NCI-H1092 (cell line): ENCODE measurements around the gene OR2T6.
"Not testable (repeated sequence)": the region's sequence is repeated elsewhere in the genome, so short reads cannot be mapped to it uniquely, and the experiment has no call there.

Source experiments
- DNase-seq: peaks from one replicate; lab custom pipeline; 2025; lab: John Stamatoyannopoulos, UW

Gene OR2T6, protein sequence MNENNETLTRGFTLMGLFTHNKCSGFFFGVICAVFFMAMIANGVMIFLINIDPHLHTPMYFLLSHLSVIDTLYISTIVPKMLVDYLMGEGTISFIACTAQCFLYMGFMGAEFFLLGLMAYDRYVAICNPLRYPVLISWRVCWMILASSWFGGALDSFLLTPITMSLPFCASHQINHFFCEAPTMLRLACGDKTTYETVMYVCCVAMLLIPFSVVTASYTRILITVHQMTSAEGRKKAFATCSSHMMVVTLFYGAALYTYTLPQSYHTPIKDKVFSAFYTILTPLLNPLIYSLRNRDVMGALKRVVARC

DNA sequence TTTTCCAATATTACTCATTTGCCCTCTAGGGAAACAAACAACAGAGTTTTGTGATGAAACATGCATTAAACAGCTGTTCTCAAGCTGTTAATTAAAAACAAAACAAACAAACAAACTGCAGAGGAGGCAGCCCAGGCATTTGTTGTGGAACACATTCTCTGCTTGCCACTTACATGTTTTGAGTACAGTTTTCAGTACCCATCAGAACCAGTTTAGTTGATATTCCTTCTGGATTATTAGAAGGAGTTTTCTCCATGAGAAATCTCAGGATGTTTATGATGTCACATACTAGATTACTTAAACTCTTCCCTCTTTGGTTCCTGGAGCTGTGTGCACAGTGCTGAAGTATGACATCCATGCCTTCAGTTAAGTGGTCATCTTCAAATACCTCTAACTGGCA is at the start of gene OR2T6:
Gene OR2T6 (plus strand): TSS at position 301 of the 400 bp plus-strand sequence. CDS start 11,863 bp downstream, outside the sequence.
- no peak for DNase-seq

DNA sequence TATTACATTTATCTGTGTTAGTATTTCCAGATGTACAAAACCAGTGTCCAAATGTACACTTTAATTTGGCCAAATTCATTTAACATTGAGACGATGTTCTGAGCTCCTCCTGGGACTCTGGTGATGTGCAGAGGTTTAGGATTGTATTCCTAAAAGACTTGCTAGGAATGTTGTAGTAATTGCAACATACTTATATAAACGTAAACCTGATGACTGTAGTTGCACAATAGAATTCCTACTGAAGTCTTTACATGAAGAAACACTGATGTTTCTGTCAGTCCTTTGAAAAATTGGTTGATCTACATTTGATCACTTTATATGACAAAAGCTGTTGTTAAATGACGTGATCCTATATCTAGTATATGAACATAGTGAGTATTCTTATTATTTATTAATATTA is 32.1 kb upstream of the OR2T6 start:
- no peak for DNase-seq

DNA sequence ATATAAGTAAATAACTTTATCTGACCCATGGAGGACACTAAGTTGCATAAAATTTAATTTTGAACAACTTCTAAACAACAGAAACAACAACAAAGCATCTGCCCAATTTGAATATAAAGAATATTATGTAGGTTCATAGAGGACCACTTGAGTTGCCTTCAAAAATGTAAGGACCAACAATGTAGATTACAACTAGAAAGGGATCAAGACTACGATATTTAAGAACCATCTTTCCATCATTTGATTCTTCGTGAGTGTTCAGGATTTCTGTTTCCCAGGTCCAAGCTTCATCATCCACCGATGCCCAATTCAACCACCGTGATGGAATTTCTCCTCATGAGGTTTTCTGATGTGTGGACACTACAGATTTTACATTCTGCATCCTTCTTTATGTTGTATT is 27.1 kb upstream of the OR2T6 start, which contains the start of gene OR14C36:
Gene OR14C36 (plus strand): TSS at position 301 of the 400 bp plus-strand sequence. CDS start 0 bp downstream, at position 301.
- no peak for DNase-seq

DNA sequence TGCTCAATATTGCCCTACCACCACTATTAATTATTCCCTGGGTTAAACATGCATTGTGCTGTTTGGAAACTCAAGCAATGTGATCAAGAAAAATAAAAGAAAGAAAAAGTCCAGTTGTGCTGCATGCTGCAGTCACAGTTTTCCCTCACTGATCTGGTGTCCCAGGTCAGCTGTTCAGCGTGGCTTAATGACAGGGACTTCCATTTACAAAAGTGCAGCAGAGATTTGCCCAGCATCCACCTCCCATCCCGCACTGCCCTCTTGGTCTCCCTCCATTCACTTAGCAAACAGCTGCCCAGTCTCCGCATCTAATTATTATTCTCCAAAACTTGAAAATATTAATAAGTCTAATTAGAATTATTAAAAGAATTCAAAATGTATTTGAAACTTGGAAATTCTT is 16.1 kb upstream of the OR2T6 start:
- no peak for DNase-seq

DNA sequence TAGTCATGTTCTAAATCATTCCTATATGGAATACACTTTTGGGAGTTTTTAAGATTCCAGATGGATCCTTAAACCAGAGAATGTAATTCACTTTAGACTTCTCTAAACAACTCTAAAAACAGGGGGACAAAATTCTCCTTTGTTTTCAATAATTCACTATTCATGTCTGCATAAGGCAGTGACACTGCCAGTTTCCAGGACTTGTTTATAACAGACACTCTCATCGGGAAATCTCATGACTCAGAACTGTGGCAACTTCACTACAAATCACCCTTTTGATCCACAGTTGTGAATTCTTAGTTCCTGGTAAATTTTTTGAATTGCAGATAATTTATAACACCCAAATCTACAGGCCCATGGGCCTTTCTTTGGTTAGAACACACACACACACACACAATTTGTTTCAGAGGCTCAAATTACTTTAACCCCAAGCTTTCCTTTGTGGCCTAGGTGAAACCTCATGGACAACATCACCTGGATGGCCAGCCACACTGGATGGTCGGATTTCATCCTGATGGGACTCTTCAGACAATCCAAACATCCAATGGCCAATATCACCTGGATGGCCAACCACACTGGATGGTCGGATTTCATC is 14.3 kb upstream of the OR2T6 start, which contains the start of gene OR2T4:
Gene OR2T4 (plus strand): TSS at position 545 of the 595 bp plus-strand sequence. CDS start 0 bp downstream, at position 545.
- DNase-seq: no peak

DNA sequence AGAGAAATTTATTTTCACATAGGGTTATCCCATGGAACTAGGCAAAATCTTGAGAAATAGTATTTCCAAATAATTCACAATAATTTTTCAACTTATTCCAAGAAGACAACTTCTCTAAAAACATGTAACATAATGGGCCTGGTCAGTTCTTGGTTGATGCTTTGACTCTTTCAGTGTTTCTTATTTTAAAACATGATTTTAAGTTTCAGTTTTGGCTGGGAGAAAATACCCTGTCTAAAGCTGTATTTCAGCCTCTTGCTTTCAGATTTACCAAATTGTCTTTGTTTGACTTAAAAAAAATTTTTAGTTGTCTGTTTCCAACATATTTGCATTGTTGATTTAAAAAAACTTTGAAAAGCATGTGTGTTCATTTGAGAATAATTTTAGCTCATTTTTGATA is 8.9 kb upstream of the OR2T6 start:
- no peak for DNase-seq

DNA sequence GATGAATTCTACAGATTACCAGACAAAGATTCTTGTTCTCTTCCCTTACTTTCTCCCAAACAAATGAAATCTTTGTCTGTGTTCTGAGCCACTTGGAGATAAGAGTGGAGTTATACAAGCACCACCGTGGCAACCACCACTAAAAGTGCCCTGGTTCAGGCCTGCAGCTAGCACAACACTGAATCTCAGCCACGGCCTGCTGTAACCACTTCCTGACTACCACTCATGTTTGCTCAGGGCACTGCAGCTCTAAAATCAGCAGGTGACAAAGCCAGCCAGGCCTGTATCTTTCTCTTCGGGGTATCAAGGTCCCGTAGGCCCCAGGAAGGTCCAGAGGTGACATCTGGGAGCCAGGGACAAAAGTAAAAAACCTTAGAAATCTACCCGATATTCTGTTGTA is 3.2 kb upstream of the OR2T6 start:
- no peak for DNase-seq

DNA sequence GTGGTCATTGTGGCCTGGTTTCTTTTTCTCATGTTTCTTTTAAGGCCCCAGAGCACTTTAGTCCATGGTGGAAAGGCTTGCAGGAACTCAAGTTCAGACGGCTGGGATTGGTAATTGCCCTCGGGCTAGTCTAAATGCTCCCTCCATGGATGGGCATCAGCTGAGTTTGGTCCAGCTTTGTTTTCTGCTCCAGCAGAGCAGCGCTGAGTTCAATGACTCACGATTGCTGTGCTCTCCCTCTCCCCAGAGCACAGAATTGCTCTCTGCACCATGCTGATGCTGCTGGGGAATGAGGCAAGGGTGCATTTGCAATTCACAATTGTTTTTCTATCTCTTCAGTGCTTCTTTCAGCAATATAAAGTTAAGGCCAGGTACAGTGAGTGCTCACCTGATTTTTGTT is 1.8 kb upstream of the OR2T6 start:
- DNase-seq: no peak

DNA sequence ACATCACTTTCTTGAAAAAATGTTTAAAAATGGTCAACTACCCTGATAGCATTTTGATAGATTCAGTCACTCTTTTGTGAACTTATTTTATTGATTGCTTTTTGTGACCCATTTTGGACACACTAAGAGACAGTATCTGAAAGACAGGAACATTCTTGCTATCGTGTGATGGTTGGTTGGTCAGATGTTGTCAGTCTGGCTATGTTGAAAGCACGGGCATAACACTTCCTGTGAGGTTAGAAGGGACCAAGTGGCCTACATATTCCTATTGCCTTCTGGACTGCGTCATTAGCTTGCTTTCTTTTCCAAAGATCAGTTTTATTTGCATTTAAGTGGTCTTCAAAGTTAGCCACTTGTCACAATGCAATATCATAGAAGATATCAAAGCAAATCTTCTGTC is 1.4 kb downstream of the OR2T6 start:
- DNase-seq: no peak

DNA sequence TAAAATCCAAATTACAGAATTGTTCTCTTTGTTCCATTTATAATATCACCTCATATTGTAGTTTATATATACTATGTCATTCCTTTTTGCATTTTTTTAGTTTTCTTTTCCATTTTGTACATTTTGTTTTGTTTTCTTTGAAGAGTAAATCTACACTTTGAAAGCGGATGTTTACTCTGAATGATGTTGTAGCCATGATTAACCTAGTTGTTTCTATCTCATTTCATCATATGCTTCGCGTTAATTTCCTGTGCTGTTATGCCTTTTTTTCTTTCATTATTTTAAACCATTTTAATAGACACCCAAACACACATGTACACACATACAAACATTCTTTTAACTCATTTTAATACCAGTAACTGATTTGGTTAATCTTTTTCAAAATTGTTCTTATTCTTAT is 5.3 kb downstream of the OR2T6 start:
- DNase-seq: no peak

DNA sequence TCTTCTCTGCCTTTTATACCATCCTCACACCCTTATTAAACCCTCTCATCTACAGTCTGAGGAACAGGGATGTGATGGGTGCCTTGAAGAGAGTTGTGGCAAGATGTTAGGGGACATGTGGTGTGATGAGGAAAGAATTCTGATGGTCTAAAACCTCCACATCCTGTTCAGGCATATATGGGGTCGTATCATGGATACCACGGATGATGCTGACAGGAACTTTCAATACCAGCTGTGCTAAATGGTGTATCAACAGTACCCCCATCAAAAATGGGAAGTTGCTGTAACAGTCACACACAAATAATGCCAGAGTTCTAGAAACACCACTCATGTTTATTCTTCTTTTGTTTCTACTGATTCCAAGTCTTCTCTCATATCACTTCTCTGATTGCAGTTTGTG is 12.9 kb downstream of the OR2T6 start:
- DNase-seq: no peak

DNA sequence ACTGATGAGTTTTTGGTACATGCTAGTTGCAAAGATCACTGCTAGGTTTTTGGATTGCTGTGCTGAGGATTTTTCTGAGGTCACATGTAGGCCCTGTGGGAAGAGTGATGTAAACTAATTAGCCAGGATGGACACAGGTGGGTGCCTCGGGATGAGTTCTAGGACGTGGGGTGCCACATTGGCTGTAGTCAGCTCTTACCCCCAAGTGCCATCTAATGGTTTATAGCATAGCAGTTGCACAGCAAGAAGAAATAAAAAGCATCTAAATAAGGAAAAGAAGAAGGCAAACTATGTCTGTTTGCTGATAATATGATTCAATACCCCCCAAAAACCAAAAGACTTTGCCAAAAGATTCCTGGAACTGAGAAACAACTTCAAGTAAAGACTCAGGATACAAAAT is 17.5 kb downstream of the OR2T6 start:
- no peak for DNase-seq

DNA sequence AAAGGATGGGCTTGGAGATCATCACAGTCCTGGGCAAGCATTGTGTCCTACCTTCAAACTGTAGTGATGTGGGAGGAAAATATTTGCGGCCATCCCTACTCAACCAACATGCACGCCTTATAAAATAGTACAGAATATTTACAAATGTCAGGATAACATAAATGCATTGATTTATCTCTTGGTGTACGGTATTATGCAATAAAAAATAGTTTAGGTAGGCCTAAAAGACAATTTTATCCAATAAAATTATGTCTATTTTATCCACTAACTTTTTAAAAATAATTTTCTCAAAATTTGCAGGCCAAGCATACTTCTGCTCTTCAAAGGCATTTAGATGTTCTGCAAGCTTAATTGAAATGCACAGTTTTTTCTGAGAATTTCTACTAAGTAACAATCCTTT is 27.2 kb downstream of the OR2T6 start, which contains the start of gene OR2T1:
Gene OR2T1 (plus strand): TSS at position 301 of the 400 bp plus-strand sequence. CDS start 3,100 bp downstream, outside the sequence.
- no peak for DNase-seq

DNA sequence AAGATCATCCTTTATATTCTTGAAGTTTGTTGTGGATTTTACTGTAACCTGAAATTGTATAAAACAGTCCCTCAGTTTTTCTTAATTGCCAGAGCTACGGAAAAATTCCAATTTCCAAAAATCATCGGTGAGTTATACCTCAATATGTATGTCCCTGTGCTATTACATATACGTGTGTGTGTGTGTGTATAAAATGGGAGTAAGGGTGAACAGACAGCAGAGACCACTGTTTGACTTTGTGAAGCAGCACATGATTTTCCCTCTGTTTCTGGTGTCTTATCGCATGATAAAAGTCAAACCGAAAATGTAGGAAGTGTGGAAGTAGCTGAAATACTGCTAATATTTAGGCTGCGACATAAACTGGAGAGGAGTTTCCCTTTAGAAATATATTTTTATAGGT is 28.5 kb downstream of the OR2T6 start:
- DNase-seq: no peak

DNA sequence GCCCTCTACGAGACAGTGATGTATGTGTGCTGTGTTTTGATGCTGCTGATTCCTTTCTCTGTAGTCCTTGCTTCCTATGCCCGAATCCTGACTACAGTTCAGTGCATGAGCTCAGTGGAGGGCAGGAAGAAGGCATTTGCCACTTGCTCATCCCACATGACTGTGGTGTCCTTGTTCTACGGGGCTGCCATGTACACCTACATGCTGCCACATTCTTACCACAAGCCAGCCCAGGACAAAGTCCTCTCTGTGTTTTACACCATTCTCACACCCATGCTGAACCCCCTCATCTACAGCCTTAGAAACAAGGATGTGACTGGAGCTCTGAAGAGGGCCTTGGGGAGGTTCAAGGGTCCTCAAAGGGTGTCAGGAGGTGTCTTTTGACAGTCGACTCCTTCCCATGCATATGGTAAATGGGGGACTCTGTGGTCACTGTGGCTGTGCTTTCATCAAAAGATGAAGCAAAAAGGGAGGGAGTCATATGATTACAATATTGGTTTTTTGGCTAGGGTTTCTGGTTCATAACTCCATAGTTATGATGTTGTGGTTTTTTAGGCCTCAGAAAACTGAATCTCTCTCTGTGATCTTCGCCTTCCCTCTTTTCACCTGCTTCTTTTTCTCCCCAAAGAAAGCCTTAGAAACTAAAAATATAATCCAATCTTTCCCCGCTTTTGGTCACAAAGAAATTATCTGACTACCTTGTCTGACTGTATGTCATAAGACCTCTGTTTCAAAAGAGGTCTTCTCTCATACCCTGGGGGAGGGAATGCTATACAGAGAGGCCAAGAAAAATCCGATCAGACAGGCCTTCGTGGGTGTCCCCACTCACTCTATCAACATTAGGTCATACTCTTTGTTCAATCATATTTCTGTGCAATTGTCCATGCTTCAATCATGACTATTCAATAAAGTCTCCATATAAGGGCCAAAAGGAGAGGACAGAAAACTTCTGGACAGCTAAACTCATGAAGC is 31.5 kb downstream of the OR2T6 start:
- no peak for DNase-seq

DNA sequence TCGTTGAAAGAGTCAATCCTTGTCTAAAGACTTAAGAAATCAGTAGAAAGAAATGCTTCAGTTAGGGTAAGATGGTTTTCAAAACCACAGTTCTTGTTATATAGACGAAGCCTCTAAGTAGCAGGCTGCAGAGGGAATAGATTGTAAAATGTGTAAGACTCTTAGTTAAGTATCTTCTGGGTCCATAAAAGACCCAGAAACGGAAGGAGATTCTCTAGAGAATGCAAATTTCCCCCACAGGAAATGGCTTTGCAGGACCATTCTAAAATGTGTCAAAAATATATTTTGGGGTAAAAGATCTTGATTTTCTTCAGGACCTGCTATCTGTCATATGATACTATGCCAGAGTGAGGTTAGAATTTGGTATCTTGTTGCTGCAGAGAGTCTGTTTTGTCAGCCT is 40.7 kb downstream of the OR2T6 start:
- DNase-seq: no peak

DNA sequence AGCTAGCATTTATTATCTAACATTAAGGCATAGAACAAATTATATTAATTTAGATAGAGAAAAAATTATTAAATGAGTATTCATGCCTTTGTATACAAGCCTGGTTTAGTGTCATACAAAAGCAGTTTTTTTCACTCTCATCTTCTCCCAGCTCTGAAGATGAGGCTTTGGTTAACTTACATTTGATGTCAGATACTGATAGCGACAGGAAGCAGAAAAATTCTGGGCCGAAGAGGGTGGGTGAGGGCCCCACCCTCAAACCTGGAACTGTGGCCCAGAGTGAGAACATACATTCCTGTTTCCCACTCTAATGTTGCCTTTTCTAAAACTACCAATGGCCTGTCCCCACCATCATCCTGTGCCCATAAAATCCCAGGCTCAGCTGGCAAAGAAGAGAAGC is 42.3 kb downstream of the OR2T6 start:
- no peak for DNase-seq

DNA sequence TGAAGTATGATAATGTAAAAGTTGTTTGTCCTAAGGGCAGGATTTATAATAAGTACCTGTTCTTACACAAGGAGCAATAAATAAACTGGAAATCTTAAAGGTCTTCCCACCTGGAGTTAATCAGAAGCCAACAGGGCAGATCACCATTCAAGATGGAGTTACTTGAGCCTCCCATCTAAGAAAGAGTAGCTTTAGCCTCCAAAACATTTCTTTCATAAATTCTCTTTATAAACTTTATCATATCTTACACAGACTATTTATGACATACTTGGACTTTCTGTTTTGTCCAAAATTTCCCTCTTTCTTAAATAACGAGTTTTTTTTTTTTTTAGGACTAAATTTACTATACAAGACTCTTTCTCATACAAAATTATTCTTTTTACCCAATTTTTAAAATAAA is 45.8 kb downstream of the OR2T6 start:
- no peak for DNase-seq

DNA sequence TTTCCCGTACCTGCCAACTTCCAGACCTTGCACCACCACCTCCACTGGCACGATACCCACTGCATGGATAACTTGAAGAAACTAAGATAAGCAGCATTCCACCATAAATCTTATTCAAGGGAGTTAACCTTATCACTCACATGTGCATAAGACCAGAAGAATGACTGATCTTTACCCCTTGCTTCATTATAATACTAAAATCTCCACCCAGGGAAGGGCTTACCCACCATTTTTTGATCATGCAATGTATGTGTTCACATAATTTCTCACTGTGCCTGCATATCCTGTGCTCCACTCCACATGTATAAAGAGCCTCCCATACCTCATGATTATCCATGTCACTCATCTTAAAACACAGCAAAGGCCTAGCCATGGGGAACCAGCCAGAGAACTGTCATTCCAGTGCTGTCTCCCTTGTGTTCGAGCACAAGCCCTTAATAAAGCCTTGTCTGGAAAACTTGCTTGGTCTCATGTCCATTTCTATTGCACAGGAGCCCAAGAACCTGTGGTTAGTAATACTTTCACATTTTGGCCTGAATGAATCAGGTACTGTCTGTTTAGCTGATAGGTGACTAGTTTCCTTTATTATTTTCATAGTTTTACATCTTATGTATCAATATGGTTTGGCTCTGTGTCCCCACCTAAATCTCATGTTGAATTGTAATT is 52.1 kb downstream of the OR2T6 start:
- DNase-seq: not testable (repeated sequence)

DNA sequence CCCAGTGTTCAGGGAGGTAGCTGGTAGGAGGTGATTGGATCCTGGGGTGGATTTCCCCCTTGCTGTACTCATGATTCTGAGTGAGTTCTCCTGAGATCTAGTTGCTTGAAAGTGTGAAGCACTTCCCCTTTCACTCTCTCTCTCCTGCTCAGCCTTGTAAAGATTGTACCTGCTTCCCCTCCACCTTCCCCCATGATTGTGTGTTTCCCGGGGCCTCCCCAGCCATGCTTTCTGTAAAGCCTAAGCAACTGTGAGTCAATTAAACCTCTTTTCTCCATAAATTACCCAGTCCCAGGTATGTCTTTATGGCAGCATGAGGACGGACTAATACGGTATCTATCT is 52.6 kb downstream of the OR2T6 start:
- not testable (repeated sequence) for DNase-seq

DNA sequence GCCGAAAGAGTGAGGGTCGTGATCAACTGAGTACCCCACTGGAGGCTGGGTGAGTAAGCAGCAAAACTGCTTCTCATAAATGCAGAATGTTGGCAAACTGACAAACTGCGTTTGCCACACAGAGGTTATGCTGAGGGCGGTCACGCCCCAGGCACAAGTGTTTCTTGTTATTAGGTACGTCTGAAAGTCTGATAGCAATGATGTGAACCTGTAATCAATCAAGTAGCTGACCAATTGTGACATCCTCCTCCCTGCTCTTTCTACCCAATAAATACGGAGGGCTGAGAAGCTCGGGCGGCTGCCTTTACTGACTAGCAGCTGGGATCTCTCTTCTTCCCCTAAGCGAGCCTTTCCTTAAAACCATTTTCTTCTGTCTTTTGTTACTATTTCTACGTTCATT is 56.1 kb downstream of the OR2T6 start:
- not testable (repeated sequence) for DNase-seq

DNA sequence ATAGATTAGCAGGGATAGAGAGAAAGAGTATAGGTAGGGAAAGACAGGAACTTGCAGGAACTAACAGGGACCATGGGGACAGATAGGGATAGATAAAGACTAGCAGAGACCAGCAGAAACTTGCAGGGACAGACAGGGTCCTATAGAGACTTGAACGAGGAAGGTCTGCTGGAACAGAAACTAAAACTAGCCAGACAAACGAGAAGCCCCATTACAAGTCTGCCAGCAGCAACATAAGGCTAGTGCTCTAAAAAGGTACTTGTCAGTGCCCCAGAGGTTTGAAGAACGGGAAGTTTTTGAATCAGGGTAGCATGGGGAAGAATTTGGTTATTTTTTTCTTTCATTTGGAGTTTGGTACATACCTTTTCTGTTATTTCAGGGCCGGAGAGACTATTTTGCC is 56.7 kb downstream of the OR2T6 start:
- DNase-seq: not testable (repeated sequence)
